GM12872 (cell line): ENCODE data around the gene FMNL3.

Experiments used
- TF ChIP-seq, protein P1 (sequence below): IDR thresholded peaks from 3 replicates; pipeline ENCODE4 v1.5.1; 2011; ENCODE audit warnings: low read depth, mild to moderate bottlenecking, low read length, moderate library complexity; ENCODE audit not compliant: insufficient read depth

The FMNL3 gene

DNA sequence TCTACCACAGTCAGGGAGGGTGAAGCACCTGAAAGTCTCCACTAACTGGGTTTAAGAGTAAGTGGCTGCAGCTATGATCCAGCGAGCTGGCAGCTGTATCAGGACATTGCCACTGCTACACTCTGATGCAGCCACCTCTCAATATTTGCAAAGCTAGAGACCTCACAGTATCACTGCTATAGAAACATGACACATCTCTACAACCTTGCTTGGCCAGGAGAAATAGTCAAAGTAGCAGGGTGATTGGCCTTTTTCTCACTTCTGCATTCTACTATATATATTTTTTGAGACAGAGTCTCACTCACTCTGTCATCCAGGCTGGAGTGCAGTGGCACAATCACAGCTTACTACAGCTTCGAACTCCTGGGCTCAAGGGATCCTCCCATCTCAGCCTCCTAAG, 9.3 kb upstream of the FMNL3 start:
- TF ChIP-seq, protein P1, sequence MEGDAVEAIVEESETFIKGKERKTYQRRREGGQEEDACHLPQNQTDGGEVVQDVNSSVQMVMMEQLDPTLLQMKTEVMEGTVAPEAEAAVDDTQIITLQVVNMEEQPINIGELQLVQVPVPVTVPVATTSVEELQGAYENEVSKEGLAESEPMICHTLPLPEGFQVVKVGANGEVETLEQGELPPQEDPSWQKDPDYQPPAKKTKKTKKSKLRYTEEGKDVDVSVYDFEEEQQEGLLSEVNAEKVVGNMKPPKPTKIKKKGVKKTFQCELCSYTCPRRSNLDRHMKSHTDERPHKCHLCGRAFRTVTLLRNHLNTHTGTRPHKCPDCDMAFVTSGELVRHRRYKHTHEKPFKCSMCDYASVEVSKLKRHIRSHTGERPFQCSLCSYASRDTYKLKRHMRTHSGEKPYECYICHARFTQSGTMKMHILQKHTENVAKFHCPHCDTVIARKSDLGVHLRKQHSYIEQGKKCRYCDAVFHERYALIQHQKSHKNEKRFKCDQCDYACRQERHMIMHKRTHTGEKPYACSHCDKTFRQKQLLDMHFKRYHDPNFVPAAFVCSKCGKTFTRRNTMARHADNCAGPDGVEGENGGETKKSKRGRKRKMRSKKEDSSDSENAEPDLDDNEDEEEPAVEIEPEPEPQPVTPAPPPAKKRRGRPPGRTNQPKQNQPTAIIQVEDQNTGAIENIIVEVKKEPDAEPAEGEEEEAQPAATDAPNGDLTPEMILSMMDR, result no peak

DNA sequence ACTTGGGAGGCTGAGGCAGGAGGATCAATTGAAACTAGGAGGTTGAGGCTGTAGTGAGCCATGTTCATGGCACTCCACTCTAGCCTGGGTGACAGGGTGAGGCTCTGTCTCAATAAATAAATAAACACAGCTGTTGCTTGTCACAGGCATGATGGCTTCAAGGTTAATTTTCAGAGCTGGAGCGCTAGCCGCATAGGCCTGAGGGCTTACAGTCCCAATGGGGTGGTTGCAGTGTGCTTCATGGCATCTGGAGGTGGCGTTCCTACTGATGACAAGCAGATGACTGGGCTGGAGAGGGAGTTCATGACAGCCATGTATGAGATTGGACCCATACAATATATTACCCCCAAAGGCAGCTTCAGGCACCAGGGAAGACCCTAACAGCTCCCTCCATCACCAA, 1.6 kb upstream of the FMNL3 start:
- TF ChIP-seq, protein P1, result no peak

DNA sequence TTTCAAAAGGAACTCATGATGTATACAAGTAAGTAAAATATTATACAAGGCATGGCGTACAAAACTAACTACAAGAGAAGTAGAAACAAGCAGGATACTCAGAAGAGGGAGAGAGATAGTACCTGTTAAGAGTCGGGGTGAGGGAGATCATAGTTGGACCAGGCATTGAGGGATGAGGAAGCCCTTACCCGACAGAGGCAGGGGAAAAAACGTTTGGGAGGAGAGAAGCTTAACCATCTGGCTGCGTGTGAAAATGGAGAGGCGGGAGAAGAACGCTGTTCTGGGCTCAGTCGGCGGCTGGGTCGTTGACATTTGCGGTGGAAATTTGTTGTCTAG, 575 bp upstream of the FMNL3 start:
- TF ChIP-seq, protein P1, result no peak

DNA sequence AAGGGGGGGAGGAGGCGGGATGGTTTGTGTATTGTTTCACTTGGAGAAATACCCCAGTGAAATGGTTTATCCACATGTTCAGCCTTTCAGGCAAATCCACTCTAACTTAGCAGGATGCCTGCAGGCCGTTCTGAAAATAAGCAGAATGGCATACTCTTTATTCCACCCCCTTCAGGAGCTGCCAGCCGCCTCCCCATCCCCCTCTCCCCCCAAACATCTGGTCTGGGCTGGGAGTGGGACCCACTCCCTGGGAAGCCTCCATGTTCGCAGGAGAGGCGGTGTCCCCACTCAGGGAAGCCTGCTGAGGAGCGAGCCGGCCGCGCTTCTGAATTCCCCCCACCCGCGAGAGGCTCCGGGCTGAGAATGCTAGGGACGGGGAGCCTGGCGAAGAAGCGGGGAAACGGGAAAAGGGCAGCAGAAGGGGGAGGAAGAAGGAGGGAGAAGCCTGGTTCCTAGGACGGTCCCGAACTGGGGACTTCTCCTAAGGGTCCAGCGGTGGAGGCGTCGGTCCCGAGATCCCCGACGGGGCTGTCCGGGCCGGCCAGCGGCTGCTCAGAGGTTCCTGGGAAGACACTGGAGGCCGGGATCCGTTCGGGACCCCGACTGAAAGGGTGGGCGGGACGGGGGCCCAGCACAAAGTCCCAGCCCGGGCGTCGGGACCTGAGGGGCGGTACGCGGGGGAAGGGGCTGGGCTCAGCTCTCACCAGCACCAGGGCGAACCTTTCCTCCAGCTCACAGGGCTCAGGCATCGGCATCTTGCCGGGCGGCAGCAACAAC, 666 bp downstream of the FMNL3 start:
- TF ChIP-seq, protein P1, result no peak

DNA sequence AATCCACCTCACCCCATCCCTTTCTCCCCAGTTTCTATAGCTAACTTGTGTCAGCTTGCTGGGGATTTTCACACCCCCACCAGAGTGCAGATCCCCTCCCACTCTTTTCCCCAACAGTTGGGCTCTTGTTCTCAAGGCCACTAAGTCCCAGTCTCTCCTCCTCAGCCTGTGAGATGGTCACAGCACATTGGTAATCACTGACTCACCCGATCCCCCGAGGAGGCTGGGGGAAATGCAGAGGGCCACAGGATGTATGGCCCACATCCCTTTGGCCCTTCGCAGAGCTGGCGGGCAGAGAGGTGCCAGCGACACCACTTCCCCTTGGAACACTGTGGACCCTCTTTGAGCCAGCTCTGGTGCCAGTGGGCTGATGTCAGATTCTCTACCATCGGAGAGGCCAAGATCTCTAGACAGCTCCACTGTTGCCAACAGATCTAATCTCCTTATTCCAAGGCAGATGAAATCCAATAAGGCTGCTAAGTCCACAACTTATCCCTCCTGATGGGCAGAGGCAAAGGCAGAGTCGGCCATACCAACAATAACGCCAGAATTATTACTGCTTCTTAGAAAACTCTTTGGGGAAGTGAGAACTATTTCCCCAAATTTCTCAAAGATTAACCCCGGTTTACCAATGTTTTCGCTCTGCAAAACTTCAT, 1.6 kb downstream of the FMNL3 start:
- TF ChIP-seq, protein P1, result no peak

DNA sequence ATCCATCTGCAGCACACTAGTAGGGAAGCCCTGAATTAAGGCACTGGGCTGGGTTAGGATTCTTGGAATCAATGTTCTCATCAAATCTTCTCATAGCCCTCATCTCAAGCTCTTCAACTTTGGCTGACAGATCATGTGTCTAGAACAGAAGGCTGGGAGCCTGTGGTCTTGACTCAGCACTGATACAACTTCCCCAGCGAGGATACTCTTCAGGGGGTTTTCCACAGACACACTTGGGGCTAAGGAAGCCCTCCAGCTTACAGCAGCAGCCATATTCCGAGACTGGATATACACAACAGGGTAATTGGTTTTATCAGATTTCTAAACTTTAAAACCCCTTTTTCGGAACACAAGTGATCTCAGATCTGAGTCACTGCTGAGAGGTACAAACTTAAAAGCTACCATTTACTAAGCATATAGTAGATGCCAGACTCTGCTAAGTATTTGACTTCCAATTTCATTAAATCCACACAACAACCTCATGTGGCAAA, 3.5 kb downstream of the FMNL3 start:
- TF ChIP-seq, protein P1, result no peak

DNA sequence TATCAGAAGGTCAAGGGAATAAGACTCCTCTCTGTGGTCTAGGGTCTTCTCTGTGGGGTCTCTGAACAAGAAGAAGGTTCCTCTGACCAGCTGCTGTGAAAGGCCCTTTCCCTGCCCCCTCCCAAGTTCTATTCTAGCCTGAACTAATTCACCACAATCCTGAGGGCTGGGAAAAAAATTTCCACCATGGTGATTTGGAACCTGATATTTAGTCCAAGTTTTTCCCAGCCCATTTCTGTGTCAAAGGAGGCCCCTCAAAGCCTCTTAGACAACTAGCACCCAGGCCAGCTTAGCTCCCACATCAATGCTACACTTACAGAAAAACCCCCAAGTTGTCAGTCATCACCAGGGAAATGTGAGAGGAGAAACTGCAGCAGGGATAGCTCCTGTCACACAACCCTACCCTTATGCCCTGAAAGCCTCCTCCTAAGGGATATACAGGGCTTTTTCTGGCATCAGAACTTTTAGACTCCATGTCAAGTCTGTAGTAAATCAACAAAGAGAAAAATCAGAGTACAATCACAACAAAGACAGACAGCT, 4.5 kb downstream of the FMNL3 start:
- TF ChIP-seq, protein P1, result no peak
